Neural cell (in vitro differentiated cells): ENCODE data around the gene EID2. TPM values are rescaled to one million over a fixed set of nuclear protein-coding genes. Genes with fewer than 3 reads are reported as not detected.

Experiments
- H2AFZ ChIP-seq: fragments of 200-600, 300-800 bp; sonication (generic), shearing (Covaris generic); 2 replicates; pipeline ENCODE4 v1.6.0; 2014; ENCODE audit warnings: low read depth, mild to moderate bottlenecking, antibody characterized with exemption, low read length, moderate library complexity
- H3F3A ChIP-seq: fragments of 200-600 bp; shearing (Covaris generic); 2 replicates; pipeline ENCODE4 v1.6.1; 2016; ENCODE audit warnings: mild to moderate bottlenecking, moderate library complexity, mixed read lengths, antibody characterized with exemption, low read length; ENCODE audit not compliant: insufficient read depth, poor library complexity, severe bottlenecking
- H3K27ac ChIP-seq: fragments of 200-600, 300-800 bp; sonication (generic), shearing (Covaris generic); 2 replicates; pipeline ENCODE4 v1.5.1; 2014; ENCODE audit warnings: mild to moderate bottlenecking, low read length, moderate library complexity
- H3K27me3 ChIP-seq: fragments of 300-800, 200-600 bp; sonication (generic), shearing (Covaris generic); 2 replicates; pipeline ENCODE4 v1.6.0; 2014; ENCODE audit warnings: mild to moderate bottlenecking, low read depth, low read length, moderate library complexity; ENCODE audit not compliant: insufficient read depth
- H3K36me3 ChIP-seq: fragments of 300-800, 200-600 bp; sonication (generic), shearing (Covaris generic); 2 replicates; pipeline ENCODE4 v1.5.1; 2014; ENCODE audit warnings: mild to moderate bottlenecking, antibody characterized with exemption, low read length, moderate library complexity; ENCODE audit not compliant: insufficient read depth
- H3K4me2 ChIP-seq: fragments of 300-800, 200-600 bp; sonication (generic), shearing (Covaris generic); 2 replicates; pipeline ENCODE4 v1.6.0; 2014; ENCODE audit warnings: mild to moderate bottlenecking, low read length
- H3K4me3 ChIP-seq: fragments of 300-800, 200-600 bp; sonication (generic), shearing (Covaris generic); 2 replicates; pipeline ENCODE4 v1.5.1; 2014; ENCODE audit warnings: mild to moderate bottlenecking, low read length, moderate library complexity
- H3K79me2 ChIP-seq: fragments of 200-600 bp; shearing (Covaris generic); replicated peaks from 2 replicates; pipeline ENCODE4 v1.6.0; 2014; ENCODE audit warnings: mild to moderate bottlenecking, low read length, moderate library complexity; ENCODE audit not compliant: insufficient read depth
- H3K9ac ChIP-seq: fragments of 300-800, 200-600 bp; sonication (generic), shearing (Covaris generic); 2 replicates; pipeline ENCODE4 v1.6.1; 2016; ENCODE audit warnings: mild to moderate bottlenecking, low read length, mixed read lengths
- H3K9me2 ChIP-seq: fragments of 200-600 bp; shearing (Covaris generic); 2 replicates; pipeline ENCODE4 v1.6.1; 2016; ENCODE audit warnings: mild to moderate bottlenecking, low read length, mixed read lengths; ENCODE audit not compliant: insufficient read depth
- H3K9me3 ChIP-seq: fragments of 200-600, 300-800 bp; sonication (generic), shearing (Covaris generic); 2 replicates; pipeline ENCODE4 v1.6.1; 2016; ENCODE audit warnings: mild to moderate bottlenecking, mixed run types, low read length, moderate library complexity, mixed read lengths
- H4K20me1 ChIP-seq: fragments of 200-600 bp; shearing (Covaris generic); 2 replicates; pipeline ENCODE4 v1.6.1; 2016; ENCODE audit warnings: mild to moderate bottlenecking, mixed run types; ENCODE audit not compliant: insufficient read depth
- EP300 ChIP-seq: fragments of 450-650 bp; conservative IDR thresholded peaks from 2 replicates; pipeline ENCODE4 v1.6.1; 2014; ENCODE audit warnings: antibody characterized with exemption, mild to moderate bottlenecking, moderate library complexity; ENCODE audit not compliant: poor library complexity, severe bottlenecking
- EZH2 ChIP-seq: fragments of 200-600, 300-800 bp; shearing (Covaris generic), sonication (generic); IDR thresholded peaks from 2 replicates; pipeline ENCODE4 v1.6.1; 2014; ENCODE audit warnings: antibody characterized with exemption, low read length, borderline replicate concordance, mild to moderate bottlenecking; ENCODE audit not compliant: insufficient read depth, poor library complexity, severe bottlenecking
- MXI1 ChIP-seq: fragments of 450-650 bp; conservative IDR thresholded peaks from 2 replicates; pipeline ENCODE4 v1.6.1; 2014; ENCODE audit warnings: antibody characterized with exemption, mild to moderate bottlenecking; ENCODE audit not compliant: poor library complexity, severe bottlenecking
- POLR2AphosphoS5 ChIP-seq: IDR thresholded peaks from 2 replicates; pipeline ENCODE4 v1.6.1; 2012
- RAD21 ChIP-seq: fragments of 450-650 bp; conservative IDR thresholded peaks from 2 replicates; pipeline ENCODE4 v1.6.1; 2014; ENCODE audit warnings: antibody characterized with exemption, mild to moderate bottlenecking, moderate library complexity
- SMC3 ChIP-seq: fragments of 450-650 bp; conservative IDR thresholded peaks from 2 replicates; pipeline ENCODE4 v1.6.1; 2014; ENCODE audit warnings: antibody characterized with exemption, mild to moderate bottlenecking, moderate library complexity; ENCODE audit not compliant: poor library complexity
- TAF1 ChIP-seq: IDR thresholded peaks from 2 replicates; pipeline ENCODE4 v1.6.1; 2012; ENCODE audit warnings: low read depth
- polyA plus RNA-seq: library from polyadenylated mRNA; depleted of rRNA; stranded (reverse); fragments of >200 nt; gene quantifications from 2 replicates; pipeline ENCODE4 v1.2.3, GENCODE V29; 2014
- TF ChIP-seq, protein P1 (sequence below): IDR thresholded peaks from 2 replicates; pipeline ENCODE4 v1.6.1; 2012; ENCODE audit warnings: borderline replicate concordance
- TF ChIP-seq, protein P2 (sequence below): fragments of 450-650 bp; IDR thresholded peaks from 2 replicates; pipeline ENCODE4 v1.5.1; 2014; ENCODE audit warnings: antibody characterized with exemption, mild to moderate bottlenecking, moderate library complexity; ENCODE audit not compliant: poor library complexity, severe bottlenecking

The EID2 gene
- polyA plus RNA-seq, 1 donor from 2014 or later: 47.4 TPM

DNA sequence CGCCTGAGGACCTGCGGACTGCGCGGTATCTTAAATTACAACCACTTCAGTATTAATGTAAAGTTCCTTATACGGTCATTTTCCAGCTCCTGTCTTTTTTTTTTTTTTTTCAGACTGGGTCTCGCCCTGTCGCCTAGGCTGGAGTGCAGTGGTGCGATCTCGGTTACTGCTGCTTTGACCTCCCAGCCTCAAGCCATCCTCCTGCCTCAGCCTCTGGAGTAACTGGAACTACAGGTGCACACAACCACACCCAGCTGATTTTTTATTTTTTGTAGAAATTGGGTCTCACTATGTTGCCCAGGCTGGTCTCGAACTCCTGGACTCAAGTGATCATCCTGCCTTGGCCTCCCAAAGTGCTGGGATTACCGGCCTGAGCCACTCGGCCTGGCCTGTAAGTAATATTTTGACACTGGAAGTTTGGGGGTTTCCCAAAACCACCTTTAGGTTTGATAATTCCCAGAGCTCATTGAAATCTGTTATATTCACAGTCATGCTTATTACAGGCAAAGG, 6.9 kb downstream of the EID2 start:
- Histone ChIP-seq H2AFZ (no peak overlapping the region), H3K27ac (peak overlapping the region; percentile 13), H3K4me3 (peak overlapping the region; percentile 87), H4K20me1 (no peaks in the 10 kb centered on the region), H3K9me3 (no peaks in the 10 kb centered on the region), H3K27me3 (no peaks in the 10 kb centered on the region), H3K79me2 (peaks cover 37% of the 10 kb centered on the region), H3K36me3 (no peaks in the 10 kb centered on the region), H3F3A (no peaks in the 10 kb centered on the region), H3K9me2 (no peaks in the 10 kb centered on the region), H3K9ac (peak overlapping the region; percentile 24), H3K4me2 (no peak overlapping the region)
- TF ChIP-seq TAF1 (no peak), RAD21 (no peak), EZH2 (no peak), EP300 (no peak), MXI1 (no peak), SMC3 (no peak), POLR2AphosphoS5 (no peak)
- TF ChIP-seq, protein P1, sequence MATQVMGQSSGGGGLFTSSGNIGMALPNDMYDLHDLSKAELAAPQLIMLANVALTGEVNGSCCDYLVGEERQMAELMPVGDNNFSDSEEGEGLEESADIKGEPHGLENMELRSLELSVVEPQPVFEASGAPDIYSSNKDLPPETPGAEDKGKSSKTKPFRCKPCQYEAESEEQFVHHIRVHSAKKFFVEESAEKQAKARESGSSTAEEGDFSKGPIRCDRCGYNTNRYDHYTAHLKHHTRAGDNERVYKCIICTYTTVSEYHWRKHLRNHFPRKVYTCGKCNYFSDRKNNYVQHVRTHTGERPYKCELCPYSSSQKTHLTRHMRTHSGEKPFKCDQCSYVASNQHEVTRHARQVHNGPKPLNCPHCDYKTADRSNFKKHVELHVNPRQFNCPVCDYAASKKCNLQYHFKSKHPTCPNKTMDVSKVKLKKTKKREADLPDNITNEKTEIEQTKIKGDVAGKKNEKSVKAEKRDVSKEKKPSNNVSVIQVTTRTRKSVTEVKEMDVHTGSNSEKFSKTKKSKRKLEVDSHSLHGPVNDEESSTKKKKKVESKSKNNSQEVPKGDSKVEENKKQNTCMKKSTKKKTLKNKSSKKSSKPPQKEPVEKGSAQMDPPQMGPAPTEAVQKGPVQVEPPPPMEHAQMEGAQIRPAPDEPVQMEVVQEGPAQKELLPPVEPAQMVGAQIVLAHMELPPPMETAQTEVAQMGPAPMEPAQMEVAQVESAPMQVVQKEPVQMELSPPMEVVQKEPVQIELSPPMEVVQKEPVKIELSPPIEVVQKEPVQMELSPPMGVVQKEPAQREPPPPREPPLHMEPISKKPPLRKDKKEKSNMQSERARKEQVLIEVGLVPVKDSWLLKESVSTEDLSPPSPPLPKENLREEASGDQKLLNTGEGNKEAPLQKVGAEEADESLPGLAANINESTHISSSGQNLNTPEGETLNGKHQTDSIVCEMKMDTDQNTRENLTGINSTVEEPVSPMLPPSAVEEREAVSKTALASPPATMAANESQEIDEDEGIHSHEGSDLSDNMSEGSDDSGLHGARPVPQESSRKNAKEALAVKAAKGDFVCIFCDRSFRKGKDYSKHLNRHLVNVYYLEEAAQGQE: no peak
- TF ChIP-seq, protein P2, sequence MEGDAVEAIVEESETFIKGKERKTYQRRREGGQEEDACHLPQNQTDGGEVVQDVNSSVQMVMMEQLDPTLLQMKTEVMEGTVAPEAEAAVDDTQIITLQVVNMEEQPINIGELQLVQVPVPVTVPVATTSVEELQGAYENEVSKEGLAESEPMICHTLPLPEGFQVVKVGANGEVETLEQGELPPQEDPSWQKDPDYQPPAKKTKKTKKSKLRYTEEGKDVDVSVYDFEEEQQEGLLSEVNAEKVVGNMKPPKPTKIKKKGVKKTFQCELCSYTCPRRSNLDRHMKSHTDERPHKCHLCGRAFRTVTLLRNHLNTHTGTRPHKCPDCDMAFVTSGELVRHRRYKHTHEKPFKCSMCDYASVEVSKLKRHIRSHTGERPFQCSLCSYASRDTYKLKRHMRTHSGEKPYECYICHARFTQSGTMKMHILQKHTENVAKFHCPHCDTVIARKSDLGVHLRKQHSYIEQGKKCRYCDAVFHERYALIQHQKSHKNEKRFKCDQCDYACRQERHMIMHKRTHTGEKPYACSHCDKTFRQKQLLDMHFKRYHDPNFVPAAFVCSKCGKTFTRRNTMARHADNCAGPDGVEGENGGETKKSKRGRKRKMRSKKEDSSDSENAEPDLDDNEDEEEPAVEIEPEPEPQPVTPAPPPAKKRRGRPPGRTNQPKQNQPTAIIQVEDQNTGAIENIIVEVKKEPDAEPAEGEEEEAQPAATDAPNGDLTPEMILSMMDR: no peak

DNA sequence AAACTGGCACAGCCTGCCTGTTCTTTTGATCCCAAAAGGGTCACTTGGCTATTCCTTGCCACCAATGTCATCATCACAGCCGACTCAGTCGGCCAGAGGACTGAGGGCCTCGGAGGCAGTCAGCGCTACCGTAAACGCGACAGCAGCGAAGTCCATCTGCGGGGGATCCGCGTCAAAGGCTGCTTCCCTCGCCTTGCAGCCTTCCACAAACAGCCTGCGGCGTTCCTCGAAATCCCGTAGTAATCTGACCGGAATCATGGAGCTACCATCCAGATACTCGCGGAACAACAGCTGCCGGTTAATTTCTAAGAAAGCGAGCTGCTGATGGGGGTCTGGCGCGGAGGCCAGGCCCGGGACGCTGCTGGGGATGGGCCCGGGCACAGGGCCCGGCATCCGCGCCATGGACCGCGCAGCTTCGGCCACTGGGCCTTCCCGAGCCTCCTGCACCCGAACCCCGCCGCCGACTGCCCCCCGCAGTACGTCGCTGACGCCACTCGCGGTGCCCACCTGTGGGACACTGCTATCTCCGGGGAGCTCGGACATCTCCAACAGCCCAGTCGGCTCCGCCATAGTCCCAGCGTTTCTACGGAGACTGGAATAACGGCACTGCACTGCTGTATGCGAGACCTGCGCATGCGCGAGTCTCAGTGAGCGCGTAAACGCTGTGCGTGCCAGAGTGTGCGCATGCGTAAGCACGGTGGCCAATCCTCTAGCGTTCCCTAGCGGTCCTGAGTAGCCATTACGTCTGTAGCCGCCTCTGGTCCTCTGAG, 7.5 kb downstream of the EID2 start, which contains the start of gene EID2B:
TSS of gene EID2B (minus strand) at position 620 of the 770 bp plus-strand sequence. CDS start at position 570, 50 bp downstream.
- Histone ChIP-seq H3K27me3 (no peaks in the 10 kb centered on the region), H3K4me2 (peak within 1 kb of the TSS; percentile 92), H2AFZ (peak within 1 kb of the TSS; percentile 61), H3K9me2 (no peaks in the 10 kb centered on the region), H3K36me3 (no peaks in the 10 kb centered on the region), H3K4me3 (peak within 1 kb of the TSS; percentile 87), H3K79me2 (peaks cover 31% of the 10 kb centered on the region), H3F3A (no peaks in the 10 kb centered on the region), H3K27ac (peak within 1 kb of the TSS; percentile 88), H3K9me3 (no peaks in the 10 kb centered on the region), H4K20me1 (no peaks in the 10 kb centered on the region), H3K9ac (peak within 1 kb of the TSS; percentile 90)
- TF ChIP-seq MXI1 (peak; percentile 81), EP300 (peak; percentile 13), SMC3 (peak; percentile 85), POLR2AphosphoS5 (peak; percentile 98), RAD21 (peak; percentile 100), EZH2 (no peak), TAF1 (peak; percentile 78)
- TF ChIP-seq, protein P2: peak; percentile 100
- TF ChIP-seq, protein P1: no peak
